H1 (cell line): Measurements from ENCODE around the gene MBNL1. TPM values are rescaled to one million over a fixed set of nuclear protein-coding genes. Genes with fewer than 3 reads are reported as not detected.

ENCODE experiments used
- polyA plus RNA-seq, 7 experiments: library from polyadenylated mRNA; depleted of rRNA in 3 of 7; stranded (reverse) in 5 of 7; unstranded in 2 of 7; fragments of >200 nt in 5 of 7; fragments of 200-250 nt in 2 of 7; gene quantifications; 1 replicate in 5 of 7; 2 replicates in 1 of 7; 4 replicates in 1 of 7; pipeline versions ENCODE4 v1.2.1 to v1.2.3, GENCODE V29; 2011 to 2013; ENCODE audit warnings: missing spikeins in 2 of 7, mixed read lengths in 2 of 7
- total RNA-seq: library from RNA; stranded (reverse); fragmentation: NEBNext Ultra II Directional; extraction: Animal tissue kit (Norgen Biotek cat#: 25700); gene quantifications from 2 replicates; pipeline ENCODE4 v1.2.1, GENCODE V29; 2021
- TF ChIP-seq, protein P1 (sequence below): fragments of 300-600 bp; sonication (generic); IDR thresholded peaks from 2 replicates; pipeline ENCODE4 v1.7.1; 2012; ENCODE audit warnings: low read length, moderate library complexity, mild to moderate bottlenecking, inconsistent platforms; ENCODE audit not compliant: insufficient replicate concordance

The MBNL1 gene
- total and polyA plus RNA-seq, 2 of the 8 experiments (the other 6 are each of a cell fraction or from before 2014, with no cell fraction given): 5.0 to 16.4 TPM

DNA sequence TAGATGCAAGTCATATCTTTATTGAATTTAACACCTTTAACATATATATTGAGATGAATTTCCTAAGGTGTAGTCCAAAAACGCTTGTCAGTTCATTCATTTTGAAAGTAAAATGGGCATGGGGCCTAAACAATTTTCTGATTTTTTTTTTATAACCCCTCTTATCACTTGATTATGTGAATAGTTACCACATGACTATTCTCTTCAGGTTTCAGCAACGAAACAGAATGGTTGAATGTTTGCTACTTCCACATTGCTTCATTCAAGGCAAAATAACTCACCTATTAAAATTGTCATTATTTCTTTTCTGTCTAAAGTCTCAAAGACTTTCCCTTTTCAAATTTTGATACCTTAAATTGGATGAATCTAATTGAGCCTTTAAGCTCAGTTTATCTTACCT is 96.4 kb downstream of the MBNL1 start (continued):
- TF ChIP-seq, protein P1, sequence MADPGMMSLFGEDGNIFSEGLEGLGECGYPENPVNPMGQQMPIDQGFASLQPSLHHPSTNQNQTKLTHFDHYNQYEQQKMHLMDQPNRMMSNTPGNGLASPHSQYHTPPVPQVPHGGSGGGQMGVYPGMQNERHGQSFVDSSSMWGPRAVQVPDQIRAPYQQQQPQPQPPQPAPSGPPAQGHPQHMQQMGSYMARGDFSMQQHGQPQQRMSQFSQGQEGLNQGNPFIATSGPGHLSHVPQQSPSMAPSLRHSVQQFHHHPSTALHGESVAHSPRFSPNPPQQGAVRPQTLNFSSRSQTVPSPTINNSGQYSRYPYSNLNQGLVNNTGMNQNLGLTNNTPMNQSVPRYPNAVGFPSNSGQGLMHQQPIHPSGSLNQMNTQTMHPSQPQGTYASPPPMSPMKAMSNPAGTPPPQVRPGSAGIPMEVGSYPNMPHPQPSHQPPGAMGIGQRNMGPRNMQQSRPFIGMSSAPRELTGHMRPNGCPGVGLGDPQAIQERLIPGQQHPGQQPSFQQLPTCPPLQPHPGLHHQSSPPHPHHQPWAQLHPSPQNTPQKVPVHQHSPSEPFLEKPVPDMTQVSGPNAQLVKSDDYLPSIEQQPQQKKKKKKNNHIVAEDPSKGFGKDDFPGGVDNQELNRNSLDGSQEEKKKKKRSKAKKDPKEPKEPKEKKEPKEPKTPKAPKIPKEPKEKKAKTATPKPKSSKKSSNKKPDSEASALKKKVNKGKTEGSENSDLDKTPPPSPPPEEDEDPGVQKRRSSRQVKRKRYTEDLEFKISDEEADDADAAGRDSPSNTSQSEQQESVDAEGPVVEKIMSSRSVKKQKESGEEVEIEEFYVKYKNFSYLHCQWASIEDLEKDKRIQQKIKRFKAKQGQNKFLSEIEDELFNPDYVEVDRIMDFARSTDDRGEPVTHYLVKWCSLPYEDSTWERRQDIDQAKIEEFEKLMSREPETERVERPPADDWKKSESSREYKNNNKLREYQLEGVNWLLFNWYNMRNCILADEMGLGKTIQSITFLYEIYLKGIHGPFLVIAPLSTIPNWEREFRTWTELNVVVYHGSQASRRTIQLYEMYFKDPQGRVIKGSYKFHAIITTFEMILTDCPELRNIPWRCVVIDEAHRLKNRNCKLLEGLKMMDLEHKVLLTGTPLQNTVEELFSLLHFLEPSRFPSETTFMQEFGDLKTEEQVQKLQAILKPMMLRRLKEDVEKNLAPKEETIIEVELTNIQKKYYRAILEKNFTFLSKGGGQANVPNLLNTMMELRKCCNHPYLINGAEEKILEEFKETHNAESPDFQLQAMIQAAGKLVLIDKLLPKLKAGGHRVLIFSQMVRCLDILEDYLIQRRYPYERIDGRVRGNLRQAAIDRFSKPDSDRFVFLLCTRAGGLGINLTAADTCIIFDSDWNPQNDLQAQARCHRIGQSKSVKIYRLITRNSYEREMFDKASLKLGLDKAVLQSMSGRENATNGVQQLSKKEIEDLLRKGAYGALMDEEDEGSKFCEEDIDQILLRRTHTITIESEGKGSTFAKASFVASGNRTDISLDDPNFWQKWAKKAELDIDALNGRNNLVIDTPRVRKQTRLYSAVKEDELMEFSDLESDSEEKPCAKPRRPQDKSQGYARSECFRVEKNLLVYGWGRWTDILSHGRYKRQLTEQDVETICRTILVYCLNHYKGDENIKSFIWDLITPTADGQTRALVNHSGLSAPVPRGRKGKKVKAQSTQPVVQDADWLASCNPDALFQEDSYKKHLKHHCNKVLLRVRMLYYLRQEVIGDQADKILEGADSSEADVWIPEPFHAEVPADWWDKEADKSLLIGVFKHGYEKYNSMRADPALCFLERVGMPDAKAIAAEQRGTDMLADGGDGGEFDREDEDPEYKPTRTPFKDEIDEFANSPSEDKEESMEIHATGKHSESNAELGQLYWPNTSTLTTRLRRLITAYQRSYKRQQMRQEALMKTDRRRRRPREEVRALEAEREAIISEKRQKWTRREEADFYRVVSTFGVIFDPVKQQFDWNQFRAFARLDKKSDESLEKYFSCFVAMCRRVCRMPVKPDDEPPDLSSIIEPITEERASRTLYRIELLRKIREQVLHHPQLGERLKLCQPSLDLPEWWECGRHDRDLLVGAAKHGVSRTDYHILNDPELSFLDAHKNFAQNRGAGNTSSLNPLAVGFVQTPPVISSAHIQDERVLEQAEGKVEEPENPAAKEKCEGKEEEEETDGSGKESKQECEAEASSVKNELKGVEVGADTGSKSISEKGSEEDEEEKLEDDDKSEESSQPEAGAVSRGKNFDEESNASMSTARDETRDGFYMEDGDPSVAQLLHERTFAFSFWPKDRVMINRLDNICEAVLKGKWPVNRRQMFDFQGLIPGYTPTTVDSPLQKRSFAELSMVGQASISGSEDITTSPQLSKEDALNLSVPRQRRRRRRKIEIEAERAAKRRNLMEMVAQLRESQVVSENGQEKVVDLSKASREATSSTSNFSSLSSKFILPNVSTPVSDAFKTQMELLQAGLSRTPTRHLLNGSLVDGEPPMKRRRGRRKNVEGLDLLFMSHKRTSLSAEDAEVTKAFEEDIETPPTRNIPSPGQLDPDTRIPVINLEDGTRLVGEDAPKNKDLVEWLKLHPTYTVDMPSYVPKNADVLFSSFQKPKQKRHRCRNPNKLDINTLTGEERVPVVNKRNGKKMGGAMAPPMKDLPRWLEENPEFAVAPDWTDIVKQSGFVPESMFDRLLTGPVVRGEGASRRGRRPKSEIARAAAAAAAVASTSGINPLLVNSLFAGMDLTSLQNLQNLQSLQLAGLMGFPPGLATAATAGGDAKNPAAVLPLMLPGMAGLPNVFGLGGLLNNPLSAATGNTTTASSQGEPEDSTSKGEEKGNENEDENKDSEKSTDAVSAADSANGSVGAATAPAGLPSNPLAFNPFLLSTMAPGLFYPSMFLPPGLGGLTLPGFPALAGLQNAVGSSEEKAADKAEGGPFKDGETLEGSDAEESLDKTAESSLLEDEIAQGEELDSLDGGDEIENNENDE: no peak
